H1 (cell line): ENCODE data around the gene KRTAP5-6. TPM values are rescaled to one million over a fixed set of nuclear protein-coding genes. Genes with fewer than 3 reads are reported as not detected.

Experiments
- CTCF ChIA-PET: fragments of 300-600 bp; sonication (Branson Sonifier 250); formaldehyde crosslinking; loops from one replicate; lab custom pipeline; 2021; ENCODE audit not compliant: partially characterized antibody; lab: Charles Lee
- POLR2A ChIA-PET: fragments of 300-600 bp; sonication (Branson Sonifier 250); formaldehyde crosslinking; loops from one replicate; lab custom pipeline; 2021; ENCODE audit warnings: inconsistent platforms; ENCODE audit not compliant: partially characterized antibody; lab: Charles Lee
- DNase-seq, 2 experiments: peaks; one replicate each; pipeline versions ENCODE4 v3.0.0 to v3.0.0-alpha.2; 2010 to 2022; ENCODE audit warnings: low spot score in 2 of 2, low read depth in 1 of 2, mixed read lengths in 1 of 2
- FAIRE-seq: peaks from 2 replicates; lab custom pipeline; 2011; peaks lifted over from hg19 to GRCh38; lab: Jason Lieb, UNC
- H2AFZ ChIP-seq: 2 replicates; pipeline ENCODE4 v1.8.1; 2012; ENCODE audit warnings: low read length, inconsistent platforms
- H2AK5ac ChIP-seq: 2 replicates; pipeline ENCODE4 v1.6.1; 2013; ENCODE audit warnings: low read depth, low read length
- H2BK120ac ChIP-seq: replicated peaks from 2 replicates; pipeline ENCODE3; 2013; ENCODE audit warnings: low read depth, low read length, inconsistent platforms
- H2BK12ac ChIP-seq: 2 replicates; pipeline ENCODE4 v1.6.1; 2013; ENCODE audit warnings: low read depth, low read length
- H2BK15ac ChIP-seq: 2 replicates; pipeline ENCODE4 v1.6.1; 2013; ENCODE audit warnings: low read length
- H2BK20ac ChIP-seq: 2 replicates; pipeline ENCODE4 v1.6.1; 2013; ENCODE audit warnings: low read length
- H2BK5ac ChIP-seq: 2 replicates; pipeline ENCODE4 v1.6.1; 2013; ENCODE audit warnings: low read depth, low read length
- H3K14ac ChIP-seq: 2 replicates; pipeline ENCODE4 v1.6.1; 2013; ENCODE audit warnings: inconsistent platforms; ENCODE audit not compliant: insufficient read length
- H3K18ac ChIP-seq: 2 replicates; pipeline ENCODE4 v1.6.1; 2013; ENCODE audit warnings: low read length; ENCODE audit errors: extremely low read depth
- H3K23ac ChIP-seq: 2 replicates; pipeline ENCODE4 v1.6.1; 2013; ENCODE audit warnings: inconsistent platforms; ENCODE audit not compliant: insufficient read length
- H3K23me2 ChIP-seq: 2 replicates; pipeline ENCODE4 v1.6.1; 2013; ENCODE audit warnings: low read depth, low read length
- H3K27ac ChIP-seq: 2 replicates; pipeline ENCODE4 v1.6.1; 2011; ENCODE audit warnings: low read depth, low read length, inconsistent platforms
- H3K27me3 ChIP-seq, 4 experiments: replicated peaks in 1 of 4; 1 replicate in 1 of 4; 2 replicates in 3 of 4; pipeline versions ENCODE4 v1.6.1 to v1.8.1; 2011 to 2013; ENCODE audit warnings: low read length in 3 of 4, mild to moderate bottlenecking in 3 of 4, inconsistent platforms in 2 of 4, mixed read lengths in 2 of 4, moderate library complexity in 1 of 4; ENCODE audit not compliant: control insufficient read depth in 3 of 4, insufficient read depth in 3 of 4; ENCODE audit errors: extremely low read depth in 1 of 4
- H3K36me3 ChIP-seq, 4 experiments: 2 replicates each; pipeline versions ENCODE4 v1.6.1 to v1.8.1; 2011 to 2013; ENCODE audit warnings: mild to moderate bottlenecking in 4 of 4, low read length in 3 of 4, moderate library complexity in 2 of 4, control low read depth in 1 of 4, inconsistent platforms in 1 of 4; ENCODE audit not compliant: insufficient read depth in 4 of 4, control insufficient read depth in 2 of 4
- H3K4ac ChIP-seq: replicated peaks from 2 replicates; pipeline ENCODE3; 2013; ENCODE audit warnings: low read length, low read depth, mixed read lengths, inconsistent platforms; ENCODE audit not compliant: insufficient read length
- H3K4me1 ChIP-seq, 4 experiments: replicated peaks in 1 of 4; 1 replicate in 1 of 4; 2 replicates in 3 of 4; pipeline versions ENCODE4 v1.6.1 to v1.8.1; 2011 to 2013; ENCODE audit warnings: low read length in 3 of 4, inconsistent platforms in 2 of 4, mixed read lengths in 1 of 4; ENCODE audit not compliant: insufficient read depth in 4 of 4, control insufficient read depth in 3 of 4
- H3K4me2 ChIP-seq, 2 experiments: 2 replicates each; pipeline versions ENCODE4 v1.6.1 to v1.8.1; 2011 to 2013; ENCODE audit warnings: low read depth in 2 of 2, low read length in 2 of 2, control low read depth in 1 of 2, inconsistent platforms in 1 of 2, mild to moderate bottlenecking in 1 of 2; ENCODE audit not compliant: insufficient read depth in 1 of 2
- H3K4me3 ChIP-seq, 4 experiments: fragments of 200-600, 300-600 bp in 1 of 4; sonication (generic), shearing (Covaris generic), sonication (Bioruptor Twin) in 1 of 4; 2 replicates each; pipeline versions ENCODE4 v1.5.1 to v1.8.1; 2011 to 2016; ENCODE audit warnings: low read length in 4 of 4, low read depth in 3 of 4, control low read depth in 2 of 4, inconsistent platforms in 2 of 4, mild to moderate bottlenecking in 2 of 4, mixed read lengths in 1 of 4, moderate library complexity in 1 of 4; ENCODE audit not compliant: insufficient read depth in 2 of 4; ENCODE audit errors: extremely low read depth in 1 of 4
- H3K56ac ChIP-seq: replicated peaks from 2 replicates; pipeline ENCODE3; 2013; ENCODE audit warnings: low read depth, mild to moderate bottlenecking, mixed read lengths, low read length, inconsistent platforms; ENCODE audit not compliant: insufficient read length
- H3K79me1 ChIP-seq: 2 replicates; pipeline ENCODE4 v1.6.1; 2013; ENCODE audit warnings: low read depth, low read length, control low read depth
- H3K79me2 ChIP-seq, 2 experiments: 2 replicates each; pipeline versions ENCODE4 v1.6.1 to v1.8.1; 2012 to 2013; ENCODE audit warnings: low read length in 2 of 2, mild to moderate bottlenecking in 2 of 2, inconsistent platforms in 1 of 2; ENCODE audit not compliant: insufficient read depth in 2 of 2, control insufficient read depth in 1 of 2
- H3K9ac ChIP-seq, 4 experiments: replicated peaks in 1 of 4; 1 replicate in 1 of 4; 2 replicates in 3 of 4; pipeline versions ENCODE4 v1.6.1 to v1.8.1; 2011 to 2013; ENCODE audit warnings: low read depth in 3 of 4, low read length in 3 of 4, control low read depth in 2 of 4, mild to moderate bottlenecking in 2 of 4, moderate library complexity in 2 of 4, inconsistent platforms in 1 of 4; ENCODE audit errors: extremely low read depth in 1 of 4
- H3K9me3 ChIP-seq, 2 experiments: 2 replicates each; pipeline versions ENCODE4 v1.6.1 to v1.8.1; 2012 to 2013; ENCODE audit warnings: mild to moderate bottlenecking in 2 of 2, moderate library complexity in 2 of 2, control low read depth in 1 of 2, inconsistent platforms in 1 of 2, low read depth in 1 of 2, low read length in 1 of 2, mixed read lengths in 1 of 2; ENCODE audit not compliant: insufficient read depth in 2 of 2
- H4K20me1 ChIP-seq, 2 experiments: replicated peaks in 1 of 2; 2 replicates each; pipeline versions ENCODE3 to v1.8.1; 2011 to 2013; ENCODE audit warnings: inconsistent platforms in 2 of 2, low read length in 2 of 2, mild to moderate bottlenecking in 1 of 2; ENCODE audit not compliant: insufficient read depth in 2 of 2, control insufficient read depth in 1 of 2
- H4K5ac ChIP-seq: 2 replicates; pipeline ENCODE4 v1.6.1; 2013; ENCODE audit warnings: low read length, low read depth, mixed read lengths, inconsistent platforms; ENCODE audit not compliant: insufficient read length
- H4K8ac ChIP-seq: 2 replicates; pipeline ENCODE4 v1.8.0; 2013; ENCODE audit warnings: mild to moderate bottlenecking, moderate library complexity, low read length, inconsistent platforms; ENCODE audit not compliant: insufficient read depth; ENCODE audit errors: extremely low read depth
- H4K91ac ChIP-seq: replicated peaks from 2 replicates; pipeline ENCODE3; 2013; ENCODE audit warnings: low read length, mixed read lengths, inconsistent platforms; ENCODE audit not compliant: insufficient read length
- WGBS, 2 experiments: shearing (Covaris generic) in 1 of 2; methylation state at CpG; one replicate each; pipeline versions ENCODE4 v1.1.6 to v1.1.7; 2013 to 2015; ENCODE audit warnings: low lambda C conversion rate in 2 of 2, mixed read lengths in 2 of 2, inconsistent platforms in 1 of 2, low coverage in 1 of 2, missing lambda C conversion rate in 1 of 2; ENCODE audit not compliant: insufficient replicate concordance in 2 of 2, insufficient coverage in 1 of 2, insufficient read length in 1 of 2; ENCODE audit errors: extremely low coverage in 1 of 2, missing lambda C conversion rate in 1 of 2; 5-methylcytosine and 5-hydroxymethylcytosine counted together
- polyA plus RNA-seq, 7 experiments: library from polyadenylated mRNA; depleted of rRNA in 3 of 7; stranded (reverse) in 5 of 7; unstranded in 2 of 7; fragments of >200 nt in 5 of 7; fragments of 200-250 nt in 2 of 7; gene quantifications; 1 replicate in 5 of 7; 2 replicates in 1 of 7; 4 replicates in 1 of 7; pipeline versions ENCODE4 v1.2.1 to v1.2.3, GENCODE V29; 2011 to 2013; ENCODE audit warnings: missing spikeins in 2 of 7, mixed read lengths in 2 of 7
- total RNA-seq: library from RNA; stranded (reverse); fragmentation: NEBNext Ultra II Directional; extraction: Animal tissue kit (Norgen Biotek cat#: 25700); gene quantifications from 2 replicates; pipeline ENCODE4 v1.2.1, GENCODE V29; 2021

KRTAP5-6 gene
- total and polyA plus RNA-seq, 2 of the 8 experiments (the other 6 are each of a cell fraction or from before 2014, with no cell fraction given), result not detected

DNA sequence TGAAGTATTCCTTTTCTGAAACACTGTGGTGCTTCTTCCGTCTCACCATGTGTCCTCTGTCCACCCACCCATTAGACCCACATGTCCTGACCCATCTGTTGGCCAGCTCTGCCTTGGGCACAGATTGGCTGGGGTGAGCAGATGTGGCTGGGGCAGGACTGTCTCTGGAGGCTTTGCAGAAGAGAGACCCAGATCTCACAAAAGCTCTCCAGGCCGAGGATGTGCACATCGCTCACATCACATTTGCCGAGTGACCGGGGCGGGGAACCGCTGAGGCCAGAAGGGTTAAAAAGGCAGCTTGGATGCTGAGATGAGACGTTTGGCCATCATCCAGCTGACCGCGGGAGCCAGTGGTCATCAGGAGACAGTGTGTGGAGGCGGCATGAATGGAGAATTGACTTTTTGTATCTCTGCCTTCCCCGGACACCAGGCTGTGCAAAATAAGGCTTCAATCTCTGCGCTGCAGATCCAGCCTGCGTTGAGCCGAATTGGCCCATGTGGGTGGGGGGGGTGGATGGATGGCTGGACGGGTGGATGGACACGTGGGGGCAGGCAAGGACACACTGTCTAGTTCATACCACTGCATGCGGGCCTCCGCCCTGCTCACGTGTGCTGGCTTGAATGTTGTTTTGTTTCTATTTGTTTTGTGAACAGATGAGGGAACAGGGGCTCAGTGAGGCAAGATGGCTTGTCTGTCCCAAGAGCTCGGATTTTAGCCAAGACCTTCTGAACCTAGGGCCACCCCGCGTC lies 47.3 kb downstream of the KRTAP5-6 start:
- no peak overlapping the region for H2BK120ac ChIP-seq
- H3K23ac ChIP-seq, result no peak overlapping the region
- H4K91ac ChIP-seq, result no peak overlapping the region
- no peak overlapping the region for H2BK20ac ChIP-seq
- no peak overlapping the region for H3K56ac ChIP-seq
- H2AFZ ChIP-seq, result no peak overlapping the region
- no peak for DNase-seq
- peaks cover 12 to 28% (median 20%) of the 10 kb centered on the region in 4 experiments; a peak in 6 of 7 replicates for H3K27me3 ChIP-seq
- no peak overlapping the region for H4K8ac ChIP-seq
- peaks cover 0 to 5% (median 1%) of the 10 kb centered on the region in 4 experiments; a peak in 5 of 7 replicates for H3K4me1 ChIP-seq
- no peaks in the 10 kb centered on the region for H3K79me2 ChIP-seq
- H3K79me1 ChIP-seq, result no peaks in the 10 kb centered on the region
- H3K18ac ChIP-seq, result no peak overlapping the region
- FAIRE-seq, result no peak
- H4K5ac ChIP-seq, result no peak overlapping the region
- H2BK12ac ChIP-seq, result no peak overlapping the region
- H4K20me1 ChIP-seq, result peaks cover 0 to 10% of the 10 kb centered on the region in 2 experiments
- no peak overlapping the region for H3K4me2 ChIP-seq
- no peak overlapping the region for H3K9ac ChIP-seq
- no peak overlapping the region for H3K14ac ChIP-seq
- no peak overlapping the region for H2BK15ac ChIP-seq
- ChIA-PET POLR2A (no interaction called here), CTCF (interaction anchor here (1.1 to 2.2 kb wide), 3 partner anchors 9 to 22 kb away, joined by 3 to 8 read pairs (median 4); no protein-coding TSS in a partner anchor)
- H3K23me2 ChIP-seq, result peaks cover 19% of the 10 kb centered on the region
- no peaks in the 10 kb centered on the region; a peak in 2 of 8 replicates for H3K36me3 ChIP-seq
- no peak overlapping the region for H2AK5ac ChIP-seq
- H3K4ac ChIP-seq, result no peak overlapping the region
- no peak overlapping the region for H3K27ac ChIP-seq
- no peak overlapping the region for H3K4me3 ChIP-seq
- WGBS, 2 experiments, result 91% methylated on average over 22 of the region's 23 CpGs; no CpG with 5 or more reads in 1 of the 2 experiments
- H2BK5ac ChIP-seq, result no peak overlapping the region
- H3K9me3 ChIP-seq, result peaks cover 0 to 5% of the 10 kb centered on the region in 2 experiments; a peak in 2 of 4 replicates
